Central memory CD8-positive, alpha-beta T cell (primary cell): ENCODE results near the gene MICB.
"Not testable (repeated sequence)": the region's sequence is repeated elsewhere in the genome, so short reads cannot be mapped to it uniquely, and the experiment has no call there.

Experiments
- ATAC-seq: fragments of 150-1000 bp; cut with Tn5 transposase; replicated peaks from 2 replicates; pipeline ENCODE4 v1.10.0; 2022; ENCODE audit warnings: mild to moderate bottlenecking, moderate FRiP score, moderate number of reproducible peaks; ENCODE audit not compliant: poor library complexity, severe bottlenecking; ENCODE audit errors: extremely low read depth
- DNase-seq, 2 donors: peaks; one replicate each; pipeline ENCODE4 v3.0.0; 2021; ENCODE audit warnings: low spot score in 2 of 2
- H3K27ac Mint-ChIP-seq: one replicate; pipeline ENCODE4 v1.8.0; 2022; ENCODE audit warnings: low read depth, mild to moderate bottlenecking, moderate library complexity, mixed read lengths
- H3K27me3 Mint-ChIP-seq: one replicate; pipeline ENCODE4 v1.8.0; 2022; ENCODE audit warnings: mixed read lengths
- H3K36me3 Mint-ChIP-seq: one replicate; pipeline ENCODE4 v1.8.0; 2022; ENCODE audit warnings: mild to moderate bottlenecking, moderate library complexity, mixed read lengths; ENCODE audit not compliant: insufficient read depth
- H3K4me1 Mint-ChIP-seq: one replicate; pipeline ENCODE4 v1.8.0; 2022; ENCODE audit warnings: mixed read lengths
- H3K4me3 Mint-ChIP-seq: one replicate; pipeline ENCODE4 v1.8.0; 2022; ENCODE audit warnings: mild to moderate bottlenecking, moderate library complexity, mixed read lengths
- H3K9me3 Mint-ChIP-seq: one replicate; pipeline ENCODE4 v1.8.0; 2022; ENCODE audit warnings: mixed read lengths

MICB gene

DNA sequence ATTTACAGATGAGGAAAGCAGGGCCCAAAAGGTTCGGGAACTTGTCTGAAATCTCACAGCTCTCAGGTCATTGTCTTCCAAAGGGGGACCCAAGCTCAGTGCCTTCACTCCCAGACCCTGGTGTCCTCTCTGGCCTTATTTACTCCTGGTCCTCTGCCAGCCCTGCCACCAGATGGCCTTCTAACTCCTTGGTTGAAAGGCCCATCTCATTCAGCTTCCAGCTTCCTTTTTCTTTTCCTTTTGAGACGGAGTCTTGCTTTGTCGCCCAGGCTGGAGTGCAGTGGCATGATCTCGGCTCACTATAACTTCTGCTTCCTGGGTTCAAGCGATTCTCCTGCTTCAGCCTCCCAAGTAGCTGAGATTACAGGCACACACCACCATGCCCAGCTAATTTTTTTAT is 53.4 kb downstream of the MICB start:
- H3K4me1 Mint-ChIP-seq: peaks cover 29% of the 10 kb centered on the region
- H3K27me3 Mint-ChIP-seq, H3K9me3 Mint-ChIP-seq, H3K27ac Mint-ChIP-seq, H3K4me3 Mint-ChIP-seq, ATAC-seq, H3K36me3 Mint-ChIP-seq: not testable (repeated sequence)
- peak; percentile 45 to 47 for DNase-seq

GRCh38 chr6:31556307-31556706 is 58.4 kb downstream of the MICB start:
- no peaks in the 10 kb centered on the region for H3K9me3 Mint-ChIP-seq
- peaks cover 51% of the 10 kb centered on the region for H3K4me1 Mint-ChIP-seq
- peaks cover 16% of the 10 kb centered on the region for H3K36me3 Mint-ChIP-seq

GRCh38 chr6:31557443-31558317 is 59.7 kb downstream of the MICB start:
- Mint-ChIP-seq H3K27me3 (no peaks in the 10 kb centered on the region), H3K9me3 (no peaks in the 10 kb centered on the region), H3K4me1 (peaks cover 57% of the 10 kb centered on the region), H3K4me3 (peak overlapping the region; percentile 84), H3K36me3 (peaks cover 12% of the 10 kb centered on the region), H3K27ac (peak overlapping the region; percentile 96)
- DNase-seq: no peak
- no peak for ATAC-seq

More at GRCh38 chr6:31556307-31556706, 58.4 kb downstream of the MICB start:
- Mint-ChIP-seq H3K4me3 (no peak overlapping the region), H3K27ac (no peak overlapping the region), H3K27me3 (no peaks in the 10 kb centered on the region)
- no peak for ATAC-seq
- DNase-seq: no peak

GRCh38 chr6:31558318-31558625 is 60.3 kb downstream of the MICB start:
- peak overlapping the region; percentile 84 for H3K4me3 Mint-ChIP-seq
- H3K4me1 Mint-ChIP-seq: peaks cover 57% of the 10 kb centered on the region
- ATAC-seq: no peak
- peak overlapping the region; percentile 96 for H3K27ac Mint-ChIP-seq
- no peaks in the 10 kb centered on the region for H3K27me3 Mint-ChIP-seq
- no peaks in the 10 kb centered on the region for H3K9me3 Mint-ChIP-seq
- peaks cover 12% of the 10 kb centered on the region for H3K36me3 Mint-ChIP-seq
- no peak for DNase-seq

DNA sequence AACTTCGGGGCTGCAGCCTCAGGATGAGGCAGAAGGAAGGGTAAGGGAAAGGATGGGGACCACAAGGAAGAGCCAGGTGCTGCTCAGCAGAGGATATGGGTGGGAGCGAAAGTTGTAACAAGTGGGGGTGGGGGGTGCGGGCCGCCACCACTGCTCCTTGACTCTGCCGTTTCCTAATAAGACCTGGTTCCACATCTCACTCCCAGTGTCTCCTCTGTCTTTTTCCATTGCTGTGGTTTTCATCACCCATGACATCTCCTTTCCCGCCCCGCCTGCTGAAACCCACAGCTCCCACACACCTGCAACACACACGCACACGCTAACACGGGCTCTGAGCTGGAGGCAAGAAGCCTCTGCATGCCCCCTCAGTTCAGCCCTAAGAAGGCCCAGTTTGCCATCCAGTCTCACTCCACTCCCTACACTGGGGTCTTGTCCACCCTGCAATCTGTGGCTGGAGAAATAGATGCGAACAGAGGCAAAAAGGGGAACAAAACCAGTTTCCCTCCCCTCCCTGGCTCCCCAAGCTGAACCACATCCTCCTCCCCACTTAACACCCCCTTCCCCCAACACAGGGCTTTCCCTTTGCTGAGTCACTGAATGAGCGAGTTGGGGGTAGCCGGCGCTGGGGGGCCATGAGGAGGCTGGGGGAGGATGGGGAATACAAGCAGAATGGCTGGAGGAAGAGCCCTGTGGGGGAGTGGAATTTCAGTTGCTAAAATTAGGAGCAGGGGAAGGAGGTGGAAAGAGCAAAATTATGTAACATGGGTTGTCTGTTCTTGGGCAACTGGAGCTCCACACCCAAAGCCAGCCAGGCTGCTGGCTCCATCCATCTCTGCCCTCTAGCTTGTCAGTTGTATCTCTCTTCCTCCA is 60.9 kb downstream of the MICB start:
- Mint-ChIP-seq H3K27ac (peak overlapping the region; percentile 96), H3K27me3 (no peaks in the 10 kb centered on the region), H3K4me3 (peak overlapping the region; percentile 84), H3K4me1 (peaks cover 61% of the 10 kb centered on the region), H3K36me3 (peaks cover 13% of the 10 kb centered on the region), H3K9me3 (no peaks in the 10 kb centered on the region)
- peak; percentile 85 for ATAC-seq
- DNase-seq: peak in 1 of 2 donors; percentile 61

- Mint-ChIP-seq H3K4me3 (peak overlapping the region; percentile 84), H3K27me3 (no peaks in the 10 kb centered on the region), H3K9me3 (no peaks in the 10 kb centered on the region), H3K27ac (peak overlapping the region; percentile 96), H3K4me1 (peaks cover 65% of the 10 kb centered on the region), H3K36me3 (peaks cover 15% of the 10 kb centered on the region)
- DNase-seq (no peak), ATAC-seq (peak; percentile 35)
Measured at GRCh38 chr6:31559606-31559957, 61.6 kb downstream of the MICB start.

DNA sequence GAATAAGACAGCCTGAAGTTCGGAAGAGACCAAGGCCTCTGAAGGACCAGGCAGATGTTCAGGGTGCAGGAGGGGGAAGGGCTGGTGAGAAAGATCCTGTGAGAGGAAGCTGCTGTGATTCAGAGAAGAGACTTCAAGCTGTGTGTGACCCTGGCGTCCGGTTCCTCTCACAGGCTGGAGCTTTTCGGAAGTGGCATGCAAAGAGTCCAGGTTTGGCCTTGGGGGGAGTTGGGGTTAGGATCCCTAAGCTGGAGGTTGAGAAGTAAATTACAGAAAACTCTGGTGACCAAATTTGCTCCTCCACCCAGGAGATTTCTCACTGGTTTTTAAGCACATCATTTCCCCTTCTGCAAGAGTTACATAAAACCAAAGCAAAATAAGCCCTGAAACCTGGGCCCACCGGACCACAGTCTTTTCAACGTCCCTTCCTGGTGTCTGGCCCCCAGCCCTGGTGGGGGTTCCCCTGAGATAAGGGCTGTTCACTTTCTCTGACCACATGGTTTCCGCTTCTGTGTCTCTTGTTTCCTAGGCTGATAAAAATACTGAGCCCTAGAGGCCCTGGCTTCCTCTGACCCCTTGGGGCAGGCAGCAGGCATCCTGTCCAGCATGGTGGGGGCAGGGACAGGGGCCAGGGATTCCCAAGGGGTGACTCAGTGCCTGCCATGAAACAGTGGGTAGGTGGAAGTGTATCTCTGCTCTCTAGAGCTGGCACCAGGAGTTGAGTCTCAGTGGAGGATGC is 62.2 kb downstream of the MICB start:
- Mint-ChIP-seq H3K9me3 (no peaks in the 10 kb centered on the region), H3K36me3 (peaks cover 16% of the 10 kb centered on the region), H3K4me3 (peak overlapping the region; percentile 84), H3K27me3 (no peaks in the 10 kb centered on the region), H3K27ac (peak overlapping the region; percentile 96), H3K4me1 (peaks cover 70% of the 10 kb centered on the region)
- ATAC-seq (peak; percentile 65), DNase-seq (peak in 1 of 2 donors; percentile 33)

DNA sequence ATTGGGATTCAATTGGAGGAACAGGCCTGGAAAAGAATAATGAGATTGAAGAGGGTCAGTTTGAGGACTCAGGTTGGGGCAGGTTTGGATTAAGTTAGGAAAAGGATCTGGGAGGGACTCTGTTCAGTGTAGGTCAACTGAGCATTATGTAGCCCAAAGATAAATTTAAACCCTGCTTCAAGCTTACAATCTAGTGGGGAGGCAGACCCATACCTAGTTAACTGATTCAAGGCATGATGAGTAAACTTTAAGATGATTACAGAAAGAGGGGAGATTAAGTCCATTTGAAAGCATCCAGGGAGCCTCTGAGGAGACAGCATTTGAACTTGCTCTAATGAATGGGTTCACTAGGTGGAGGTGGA is 62.7 kb downstream of the MICB start:
- Mint-ChIP-seq H3K36me3 (peaks cover 21% of the 10 kb centered on the region), H3K27ac (peak overlapping the region; percentile 96), H3K27me3 (no peaks in the 10 kb centered on the region), H3K4me1 (peaks cover 74% of the 10 kb centered on the region), H3K4me3 (peak overlapping the region; percentile 84), H3K9me3 (no peaks in the 10 kb centered on the region)
- no peak for DNase-seq
- ATAC-seq: no peak
